ENCODE data around the gene SULT1C2. TPM values are rescaled to one million over a fixed set of nuclear protein-coding genes. Genes with fewer than 3 reads are reported as not detected.
A peak's percentile ranks its signal among the peaks of the same experiment; 100 is the strongest.
"Not testable (repeated sequence)": the region's sequence is repeated elsewhere in the genome, so short reads cannot be mapped to it uniquely, and the experiment has no call there.

Gene SULT1C2
- 0.05 TPM for polyA plus RNA-seq (2013, experiment 1 of 2; ENCODE audit: insufficient read length)
- 0.43 TPM for polyA plus RNA-seq (2013, experiment 2 of 2; ENCODE audit: insufficient read length)

- DNase-seq, result no peak
Measured at GRCh38 chr2:108288534-108289106, at the start of gene SULT1C2. TSS of gene SULT1C2 (plus strand) at chr2:108288895. CDS start at chr2:108293668, 4,773 bp downstream.

GRCh38 chr2:108239786-108240185 is 48.9 kb upstream of the SULT1C2 start, which contains the start of gene SULT1C3:
TSS of gene SULT1C3 (plus strand) at chr2:108239968. CDS start at chr2:108247195, 7,227 bp downstream.
- no peak for DNase-seq

GRCh38 chr2:108240966-108241365 is 47.7 kb upstream of the SULT1C2 start:
- DNase-seq, result no peak

- no peak for DNase-seq
Measured at GRCh38 chr2:108243566-108243965, 45.1 kb upstream of the SULT1C2 start.

- DNase-seq, result no peak
Measured at GRCh38 chr2:108244667-108245414, 43.9 kb upstream of the SULT1C2 start.

GRCh38 chr2:108253106-108253505 is 35.6 kb upstream of the SULT1C2 start:
- no peak for DNase-seq

GRCh38 chr2:108257757-108258331 is 30.9 kb upstream of the SULT1C2 start:
- DNase-seq, result no peak

GRCh38 chr2:108260773-108261172 is 27.9 kb upstream of the SULT1C2 start:
- no peak for DNase-seq

GRCh38 chr2:108262036-108262435 is 26.7 kb upstream of the SULT1C2 start:
- DNase-seq, result no peak

GRCh38 chr2:108263401-108263800 is 25.3 kb upstream of the SULT1C2 start:
- DNase-seq, result no peak

GRCh38 chr2:108266218-108266617 is 22.5 kb upstream of the SULT1C2 start:
- no peak for DNase-seq

GRCh38 chr2:108267101-108267500 is 21.6 kb upstream of the SULT1C2 start:
- peak; percentile 54 for DNase-seq

GRCh38 chr2:108268001-108268400 is 20.7 kb upstream of the SULT1C2 start:
- DNase-seq, result peak; percentile 51

- DNase-seq, result no peak
Measured at GRCh38 chr2:108270346-108270745, 18.3 kb upstream of the SULT1C2 start.

GRCh38 chr2:108270768-108271506 is 17.8 kb upstream of the SULT1C2 start:
- no peak for DNase-seq

- DNase-seq, result peak; percentile 85
Measured at GRCh38 chr2:108271691-108272253, 16.9 kb upstream of the SULT1C2 start.

GRCh38 chr2:108278631-108279030 is 10.1 kb upstream of the SULT1C2 start:
- DNase-seq, result peak; percentile 22

- DNase-seq, result no peak
Measured at GRCh38 chr2:108279468-108279867, 9.2 kb upstream of the SULT1C2 start.

- DNase-seq, result no peak
Measured at GRCh38 chr2:108280466-108280865, 8.2 kb upstream of the SULT1C2 start.

- not testable (repeated sequence) for DNase-seq
Measured at GRCh38 chr2:108284566-108284965, 4.1 kb upstream of the SULT1C2 start.

GRCh38 chr2:108285616-108286015 is 3.1 kb upstream of the SULT1C2 start:
- DNase-seq, result no peak

- DNase-seq, result no peak
Measured at GRCh38 chr2:108287169-108287568, 1.5 kb upstream of the SULT1C2 start.

- no peak for DNase-seq
Measured at GRCh38 chr2:108293850-108294249, 5.2 kb downstream of the SULT1C2 start.

All from fibroblast of skin of scalp (primary cell).